Left lung (tissue), 14 donors: ENCODE results near the gene PDZD11. TPM values are rescaled to one million over a fixed set of nuclear protein-coding genes. Genes with fewer than 3 reads are reported as not detected.
A peak's percentile ranks its signal among the peaks of the same experiment; 100 is the strongest.

Experiments
- ATAC-seq: fragments of 200-7000 bp; cut with Tn5 transposase; one replicate; pipeline ENCODE4 v1.9.1; 2020; ENCODE audit warnings: moderate library complexity
- DNase-seq, 4 donors: peaks; one replicate each; pipeline ENCODE4 v3.0.0-alpha.2; 2013 to 2020
- H3K27ac ChIP-seq, 2 donors: fragments of 200-600 bp; sonication (generic) in 1 of 2; one replicate each; pipeline versions ENCODE4 v1.5.0 to v1.8.0; 2020 to 2021
- H3K27me3 ChIP-seq, 2 donors: fragments of 200-600 bp; sonication (generic) in 1 of 2; one replicate each; pipeline versions ENCODE4 v1.5.0 to v1.8.0; 2020 to 2021
- H3K36me3 ChIP-seq, 2 donors: fragments of 200-600 bp; sonication (generic) in 1 of 2; one replicate each; pipeline versions ENCODE4 v1.5.0 to v1.8.0; 2020 to 2021
- H3K4me1 ChIP-seq, 2 donors: fragments of 200-600 bp; one replicate each; pipeline ENCODE4 v1.8.0; 2021
- H3K4me3 ChIP-seq, 2 donors: fragments of 200-600 bp; sonication (generic) in 1 of 2; one replicate each; pipeline versions ENCODE4 v1.5.0 to v1.8.0; 2020 to 2021; ENCODE audit warnings: mild to moderate bottlenecking in 1 of 2
- H3K9me3 ChIP-seq, 2 donors: fragments of 200-600 bp; sonication (generic) in 1 of 2; one replicate each; pipeline versions ENCODE4 v1.5.0 to v1.8.0; 2020 to 2021
- intact Hi-C, 2 donors: fragments of 100-400 bp; cut with DNase I; formaldehyde crosslinking; loops; one replicate each; pipeline versions ENCODE4 v1.11.2 to v1.14.2; 2022
- long read RNA-seq, 12 donors: library from polyadenylated mRNA in 2 of 12; unstranded in 2 of 12; transcript quantifications; one replicate each; pipeline ENCODE4 v2.0.0 and lab custom pipeline, GENCODE V29; 2019 to 2026
- polyA plus RNA-seq, 6 donors: library from polyadenylated mRNA; unstranded; fragments of 120-200 nt; gene quantifications; one replicate each; pipeline ENCODE4 v1.2.1, GENCODE V29; 2013; ENCODE audit not compliant: insufficient read length in 6 of 6
- total RNA-seq, 2 donors: library from RNA; stranded (reverse); fragmentation: NEBNext Ultra II Directional; extraction: Animal tissue kit (Norgen Biotek cat#: 25700); gene quantifications; one replicate each; pipeline ENCODE4 v1.2.1, GENCODE V29; 2021
- TF ChIP-seq, protein P1 (sequence below), 2 donors: fragments of 200-600 bp; sonication (generic) in 1 of 2; IDR thresholded peaks; one replicate each; pipeline versions ENCODE4 v1.5.0 to v1.8.0; 2021; ENCODE audit warnings: antibody characterized with exemption in 2 of 2
- donor health status: DM: no; HTN: yes; CAD: no.
- donor health status: DM: no; HTN: no; CAD: no.

The PDZD11 gene, protein sequence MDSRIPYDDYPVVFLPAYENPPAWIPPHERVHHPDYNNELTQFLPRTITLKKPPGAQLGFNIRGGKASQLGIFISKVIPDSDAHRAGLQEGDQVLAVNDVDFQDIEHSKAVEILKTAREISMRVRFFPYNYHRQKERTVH
- total RNA-seq (10 to 100 TPM; 29.9 to 39.2 TPM), polyA plus RNA-seq (10 to 100 TPM; 50.2 to 60.9 (median 56.8) TPM)
- long read RNA-seq, donor 1, transcript PDZD11-201 (7 exons, 1,043 nt): major isoform, 31 of 33 reads
- long read RNA-seq, donor 1, partial matches to known transcripts: 0 of 33 reads
- long read RNA-seq, donor 1, other reads (novel, unspliced or antisense): 0 of 33 reads
- long read RNA-seq, donor 2, transcript PDZD11-201 (7 exons, 1,043 nt): major isoform, 23 of 27 reads
- long read RNA-seq, donor 2, partial matches to known transcripts: 0 of 27 reads
- long read RNA-seq, donor 2, other reads (novel, unspliced or antisense): 0 of 27 reads
- long read RNA-seq, donor 3, transcript PDZD11-201 (7 exons, 1,043 nt): major isoform, 21 of 24 reads
- long read RNA-seq, donor 3, partial matches to known transcripts: 0 of 24 reads
- long read RNA-seq, donor 3, other reads (novel, unspliced or antisense): 0 of 24 reads
- long read RNA-seq, donor 4, transcript PDZD11-201 (7 exons, 1,043 nt): major isoform, 36 of 46 reads
- long read RNA-seq, donor 4, partial matches to known transcripts: 2 of 46 reads
- long read RNA-seq, donor 4, other reads (novel, unspliced or antisense): 4 of 46 reads
- long read RNA-seq, donor 5, transcript PDZD11-201 (7 exons, 1,043 nt): major isoform, 32 of 35 reads
- long read RNA-seq, donor 5, partial matches to known transcripts: 0 of 35 reads
- long read RNA-seq, donor 5, other reads (novel, unspliced or antisense): 0 of 35 reads
- long read RNA-seq, donor 6, transcript PDZD11-201 (7 exons, 1,043 nt): major isoform, 21 of 26 reads
- long read RNA-seq, donor 6, transcript PDZD11-202 (8 exons, 784 nt): minor isoform, 5 of 26 reads
- long read RNA-seq, donor 6, partial matches to known transcripts: 0 of 26 reads
- long read RNA-seq, donor 6, other reads (novel, unspliced or antisense): 0 of 26 reads
- long read RNA-seq, donor 7, transcript PDZD11-201 (7 exons, 1,043 nt): major isoform, 22 of 24 reads
- long read RNA-seq, donor 7, partial matches to known transcripts: 0 of 24 reads
- long read RNA-seq, donor 7, other reads (novel, unspliced or antisense): 0 of 24 reads
- long read RNA-seq, donor 8, transcript PDZD11-201 (7 exons, 1,043 nt): major isoform, 19 of 21 reads
- long read RNA-seq, donor 8, partial matches to known transcripts: 0 of 21 reads
- long read RNA-seq, donor 8, other reads (novel, unspliced or antisense): 0 of 21 reads
- long read RNA-seq, donor 9: 0 reads
- long read RNA-seq, donor 10, transcript PDZD11-202 (8 exons, 784 nt): minor isoform, 7 of 61 reads
- long read RNA-seq, donor 10, transcript PDZD11-201 (7 exons, 1,043 nt): major isoform, 50 of 61 reads
- long read RNA-seq, donor 10, partial matches to known transcripts: 1 of 61 reads
- long read RNA-seq, donor 10, other reads (novel, unspliced or antisense): 3 of 61 reads
- long read RNA-seq, donor 11, transcript PDZD11-201 (7 exons, 1,043 nt): major isoform, 33 of 43 reads
- long read RNA-seq, donor 11, transcript PDZD11-202 (8 exons, 784 nt): minor isoform, 5 of 43 reads
- long read RNA-seq, donor 11, partial matches to known transcripts: 5 of 43 reads
- long read RNA-seq, donor 11, other reads (novel, unspliced or antisense): 0 of 43 reads
- long read RNA-seq, donor 12, transcript PDZD11-201 (7 exons, 1,043 nt): major isoform, 13 of 14 reads
- long read RNA-seq, donor 12, partial matches to known transcripts: 0 of 14 reads
- long read RNA-seq, donor 12, other reads (novel, unspliced or antisense): 0 of 14 reads

DNA sequence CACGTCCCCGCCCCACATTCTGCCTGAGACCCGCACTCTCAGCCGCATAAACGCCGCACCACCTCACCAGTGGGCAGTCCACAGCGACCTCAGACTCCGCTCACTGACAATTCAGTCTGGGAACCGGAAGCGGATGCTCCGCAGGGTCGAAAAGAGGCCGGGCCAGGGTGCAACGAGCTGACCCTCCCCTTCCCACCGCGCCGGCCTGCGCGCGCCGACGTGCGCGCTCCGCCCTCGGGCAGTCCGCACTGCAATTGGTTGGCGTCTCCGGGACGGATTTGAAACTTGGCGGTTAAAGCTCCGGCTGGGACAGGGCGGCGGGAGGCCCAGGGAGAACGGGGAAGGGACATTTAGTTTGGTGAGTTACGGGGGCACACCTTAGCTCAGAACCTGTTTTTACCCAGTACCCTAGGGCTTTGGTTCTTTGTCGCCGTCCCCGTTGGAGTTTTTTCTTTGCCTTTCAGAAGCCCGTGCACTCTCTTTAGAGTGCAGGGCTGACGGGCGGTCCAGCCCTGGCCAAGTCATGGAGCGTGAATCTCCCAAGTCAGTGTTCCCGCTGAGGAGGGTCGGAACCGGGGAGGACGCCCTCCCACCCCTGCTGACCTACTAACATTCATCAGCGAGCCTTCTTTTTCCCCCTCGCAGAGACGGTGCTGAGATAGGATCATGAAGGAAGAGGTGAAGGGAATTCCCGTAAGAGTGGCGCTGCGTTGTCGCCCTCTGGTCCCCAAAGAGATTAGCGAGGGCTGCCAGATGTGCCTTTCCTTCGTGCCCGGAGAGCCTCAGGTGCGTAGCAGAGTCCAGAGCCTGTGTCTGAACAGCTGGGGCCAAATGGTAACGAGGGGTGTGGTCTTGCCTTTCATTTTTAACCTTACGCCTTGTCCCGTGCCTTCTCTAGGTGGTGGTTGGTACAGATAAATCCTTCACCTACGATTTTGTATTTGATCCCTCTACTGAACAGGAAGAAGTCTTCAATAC is at the start of gene PDZD11, which contains the start of gene KIF4A:
PDZD11 (minus strand) TSS at position 135 of the 978 bp plus-strand sequence. CDS start 586 bp downstream, outside the sequence.
KIF4A (plus strand) TSS at position 312 of the 978 bp plus-strand sequence; CDS start at position 667, 355 bp downstream.
- Histone ChIP-seq H3K27me3 (no peaks in the 10 kb centered on the region), H3K4me1 (peaks cover 3 to 7% of the 10 kb centered on the region in 2 donors), H3K9me3 (no peaks in the 10 kb centered on the region), H3K27ac (peak within 1 kb of the TSS in 1 of 2 donors; percentile 64), H3K36me3 (peaks cover 0 to 23% of the 10 kb centered on the region in 2 donors), H3K4me3 (peak within 1 kb of the TSS; percentile 43 to 52)
- TF ChIP-seq, protein P1, sequence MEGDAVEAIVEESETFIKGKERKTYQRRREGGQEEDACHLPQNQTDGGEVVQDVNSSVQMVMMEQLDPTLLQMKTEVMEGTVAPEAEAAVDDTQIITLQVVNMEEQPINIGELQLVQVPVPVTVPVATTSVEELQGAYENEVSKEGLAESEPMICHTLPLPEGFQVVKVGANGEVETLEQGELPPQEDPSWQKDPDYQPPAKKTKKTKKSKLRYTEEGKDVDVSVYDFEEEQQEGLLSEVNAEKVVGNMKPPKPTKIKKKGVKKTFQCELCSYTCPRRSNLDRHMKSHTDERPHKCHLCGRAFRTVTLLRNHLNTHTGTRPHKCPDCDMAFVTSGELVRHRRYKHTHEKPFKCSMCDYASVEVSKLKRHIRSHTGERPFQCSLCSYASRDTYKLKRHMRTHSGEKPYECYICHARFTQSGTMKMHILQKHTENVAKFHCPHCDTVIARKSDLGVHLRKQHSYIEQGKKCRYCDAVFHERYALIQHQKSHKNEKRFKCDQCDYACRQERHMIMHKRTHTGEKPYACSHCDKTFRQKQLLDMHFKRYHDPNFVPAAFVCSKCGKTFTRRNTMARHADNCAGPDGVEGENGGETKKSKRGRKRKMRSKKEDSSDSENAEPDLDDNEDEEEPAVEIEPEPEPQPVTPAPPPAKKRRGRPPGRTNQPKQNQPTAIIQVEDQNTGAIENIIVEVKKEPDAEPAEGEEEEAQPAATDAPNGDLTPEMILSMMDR (IDR thresholded peaks at IDR 0.05): no peak
- intact Hi-C loops: no loop called here
- peak; percentile 76 to 92 (median 90) for DNase-seq
- peak; percentile 100 for ATAC-seq

DNA sequence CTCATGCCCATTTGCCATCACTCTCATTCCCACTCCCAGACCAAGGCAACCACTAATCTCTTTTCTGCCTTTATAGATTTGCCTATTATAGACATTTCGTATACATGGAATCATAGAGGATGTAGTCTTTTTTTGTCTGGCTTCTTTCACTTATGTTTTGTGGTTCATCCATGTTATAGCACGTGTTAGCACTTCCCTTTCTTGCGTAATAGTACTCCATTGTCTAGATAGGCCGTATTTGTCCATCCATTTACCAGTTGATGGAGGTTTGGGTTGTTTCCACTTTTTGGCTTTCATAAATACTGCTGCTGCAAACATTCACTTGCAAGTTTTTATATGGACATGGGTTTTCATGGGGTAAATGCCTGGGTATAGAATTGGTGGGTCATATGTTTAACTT is 48.6 kb upstream of the PDZD11 start:
- H3K4me1 ChIP-seq: no peaks in the 10 kb centered on the region
- no peaks in the 10 kb centered on the region for H3K9me3 ChIP-seq
- TF ChIP-seq, protein P1 (IDR thresholded peaks at IDR 0.05): no peak
- DNase-seq (no peak), ATAC-seq (no peak)
- H3K36me3 ChIP-seq: no peaks in the 10 kb centered on the region
- H3K27ac ChIP-seq: no peak overlapping the region
- H3K27me3 ChIP-seq: peaks cover 0 to 3% of the 10 kb centered on the region in 2 donors
- H3K4me3 ChIP-seq: no peak overlapping the region
- intact Hi-C loops: no loop called here

DNA sequence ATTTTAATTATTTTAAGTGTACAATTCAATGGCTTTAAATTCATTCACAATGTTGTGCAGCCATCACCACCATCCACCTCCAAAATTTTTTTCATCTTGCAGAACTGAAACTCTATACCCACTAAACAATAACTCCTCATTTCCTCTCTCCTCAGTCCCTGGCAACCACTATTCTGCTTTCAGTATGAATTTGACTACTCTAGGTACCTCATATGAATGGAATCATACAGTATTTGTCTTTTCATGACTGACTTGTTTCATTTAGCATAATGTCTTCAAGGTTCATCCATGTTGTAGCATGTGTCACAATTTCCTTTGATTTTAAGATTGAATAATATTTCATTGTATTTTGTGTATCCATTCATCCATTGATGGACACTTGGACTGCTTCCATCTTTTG is 47.0 kb upstream of the PDZD11 start:
- H3K9me3 ChIP-seq: no peaks in the 10 kb centered on the region
- intact Hi-C loops: no loop called here
- H3K4me3 ChIP-seq: no peak overlapping the region
- H3K27me3 ChIP-seq: no peaks in the 10 kb centered on the region
- ATAC-seq: no peak
- no peak for DNase-seq
- no peaks in the 10 kb centered on the region for H3K4me1 ChIP-seq
- no peaks in the 10 kb centered on the region for H3K36me3 ChIP-seq
- H3K27ac ChIP-seq: no peak overlapping the region
- TF ChIP-seq, protein P1 (IDR thresholded peaks at IDR 0.05): no peak
